H1 (cell line): Measurements from ENCODE around the gene TMUB2. TPM values are rescaled to one million over a fixed set of nuclear protein-coding genes. Genes with fewer than 3 reads are reported as not detected.

ENCODE experiments used
- JUN ChIP-seq: IDR thresholded peaks from 2 replicates; pipeline ENCODE4 v1.6.1; 2011; ENCODE audit warnings: low read depth, mild to moderate bottlenecking, improper control_type of control experiment, low read length
- polyA plus RNA-seq, 7 experiments: library from polyadenylated mRNA; depleted of rRNA in 3 of 7; stranded (reverse) in 5 of 7; unstranded in 2 of 7; fragments of >200 nt in 5 of 7; fragments of 200-250 nt in 2 of 7; gene quantifications; 1 replicate in 5 of 7; 2 replicates in 1 of 7; 4 replicates in 1 of 7; pipeline versions ENCODE4 v1.2.1 to v1.2.3, GENCODE V29; 2011 to 2013; ENCODE audit warnings: missing spikeins in 2 of 7, mixed read lengths in 2 of 7
- total RNA-seq: library from RNA; stranded (reverse); fragmentation: NEBNext Ultra II Directional; extraction: Animal tissue kit (Norgen Biotek cat#: 25700); gene quantifications from 2 replicates; pipeline ENCODE4 v1.2.1, GENCODE V29; 2021
- TF ChIP-seq, protein P1 (sequence below): fragments of 300-600 bp; sonication (generic); IDR thresholded peaks from 2 replicates; pipeline ENCODE4 v1.7.1; 2012; ENCODE audit warnings: low read length, moderate library complexity, mild to moderate bottlenecking, inconsistent platforms; ENCODE audit not compliant: insufficient replicate concordance

TMUB2 gene
- total and polyA plus RNA-seq, 2 of the 8 experiments (the other 6 are each of a cell fraction or from before 2014, with no cell fraction given): 18.5 to 30.5 TPM

DNA sequence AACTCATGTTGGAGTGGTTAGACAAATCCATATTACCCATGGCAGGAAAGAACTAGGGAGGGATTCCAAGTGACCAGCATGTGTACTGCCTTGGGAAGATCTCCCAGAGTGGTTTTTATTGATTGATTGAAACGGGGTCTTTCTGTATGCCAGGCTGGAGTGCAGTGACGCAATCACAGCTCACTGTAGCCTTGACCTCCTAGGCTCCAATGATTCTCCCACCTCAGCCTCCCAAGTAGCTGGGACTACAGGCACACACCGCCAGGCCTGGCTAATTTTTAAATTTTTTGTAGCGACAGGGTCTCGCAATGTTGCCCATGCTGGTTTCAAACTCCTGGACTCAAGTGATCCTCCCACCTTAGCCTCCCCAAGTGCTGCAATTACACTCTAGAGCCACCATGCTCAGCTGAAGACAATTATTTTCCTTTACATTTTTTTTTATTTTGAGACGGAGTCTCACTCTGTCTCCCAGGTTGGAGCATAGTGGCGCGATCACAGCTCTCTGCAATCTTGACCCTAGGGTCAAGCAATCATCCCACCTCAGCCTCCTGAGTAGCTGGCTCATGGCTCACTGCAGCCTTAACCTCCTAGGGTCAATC is 2.5 kb upstream of the TMUB2 start (continued):
- TF ChIP-seq, protein P1, sequence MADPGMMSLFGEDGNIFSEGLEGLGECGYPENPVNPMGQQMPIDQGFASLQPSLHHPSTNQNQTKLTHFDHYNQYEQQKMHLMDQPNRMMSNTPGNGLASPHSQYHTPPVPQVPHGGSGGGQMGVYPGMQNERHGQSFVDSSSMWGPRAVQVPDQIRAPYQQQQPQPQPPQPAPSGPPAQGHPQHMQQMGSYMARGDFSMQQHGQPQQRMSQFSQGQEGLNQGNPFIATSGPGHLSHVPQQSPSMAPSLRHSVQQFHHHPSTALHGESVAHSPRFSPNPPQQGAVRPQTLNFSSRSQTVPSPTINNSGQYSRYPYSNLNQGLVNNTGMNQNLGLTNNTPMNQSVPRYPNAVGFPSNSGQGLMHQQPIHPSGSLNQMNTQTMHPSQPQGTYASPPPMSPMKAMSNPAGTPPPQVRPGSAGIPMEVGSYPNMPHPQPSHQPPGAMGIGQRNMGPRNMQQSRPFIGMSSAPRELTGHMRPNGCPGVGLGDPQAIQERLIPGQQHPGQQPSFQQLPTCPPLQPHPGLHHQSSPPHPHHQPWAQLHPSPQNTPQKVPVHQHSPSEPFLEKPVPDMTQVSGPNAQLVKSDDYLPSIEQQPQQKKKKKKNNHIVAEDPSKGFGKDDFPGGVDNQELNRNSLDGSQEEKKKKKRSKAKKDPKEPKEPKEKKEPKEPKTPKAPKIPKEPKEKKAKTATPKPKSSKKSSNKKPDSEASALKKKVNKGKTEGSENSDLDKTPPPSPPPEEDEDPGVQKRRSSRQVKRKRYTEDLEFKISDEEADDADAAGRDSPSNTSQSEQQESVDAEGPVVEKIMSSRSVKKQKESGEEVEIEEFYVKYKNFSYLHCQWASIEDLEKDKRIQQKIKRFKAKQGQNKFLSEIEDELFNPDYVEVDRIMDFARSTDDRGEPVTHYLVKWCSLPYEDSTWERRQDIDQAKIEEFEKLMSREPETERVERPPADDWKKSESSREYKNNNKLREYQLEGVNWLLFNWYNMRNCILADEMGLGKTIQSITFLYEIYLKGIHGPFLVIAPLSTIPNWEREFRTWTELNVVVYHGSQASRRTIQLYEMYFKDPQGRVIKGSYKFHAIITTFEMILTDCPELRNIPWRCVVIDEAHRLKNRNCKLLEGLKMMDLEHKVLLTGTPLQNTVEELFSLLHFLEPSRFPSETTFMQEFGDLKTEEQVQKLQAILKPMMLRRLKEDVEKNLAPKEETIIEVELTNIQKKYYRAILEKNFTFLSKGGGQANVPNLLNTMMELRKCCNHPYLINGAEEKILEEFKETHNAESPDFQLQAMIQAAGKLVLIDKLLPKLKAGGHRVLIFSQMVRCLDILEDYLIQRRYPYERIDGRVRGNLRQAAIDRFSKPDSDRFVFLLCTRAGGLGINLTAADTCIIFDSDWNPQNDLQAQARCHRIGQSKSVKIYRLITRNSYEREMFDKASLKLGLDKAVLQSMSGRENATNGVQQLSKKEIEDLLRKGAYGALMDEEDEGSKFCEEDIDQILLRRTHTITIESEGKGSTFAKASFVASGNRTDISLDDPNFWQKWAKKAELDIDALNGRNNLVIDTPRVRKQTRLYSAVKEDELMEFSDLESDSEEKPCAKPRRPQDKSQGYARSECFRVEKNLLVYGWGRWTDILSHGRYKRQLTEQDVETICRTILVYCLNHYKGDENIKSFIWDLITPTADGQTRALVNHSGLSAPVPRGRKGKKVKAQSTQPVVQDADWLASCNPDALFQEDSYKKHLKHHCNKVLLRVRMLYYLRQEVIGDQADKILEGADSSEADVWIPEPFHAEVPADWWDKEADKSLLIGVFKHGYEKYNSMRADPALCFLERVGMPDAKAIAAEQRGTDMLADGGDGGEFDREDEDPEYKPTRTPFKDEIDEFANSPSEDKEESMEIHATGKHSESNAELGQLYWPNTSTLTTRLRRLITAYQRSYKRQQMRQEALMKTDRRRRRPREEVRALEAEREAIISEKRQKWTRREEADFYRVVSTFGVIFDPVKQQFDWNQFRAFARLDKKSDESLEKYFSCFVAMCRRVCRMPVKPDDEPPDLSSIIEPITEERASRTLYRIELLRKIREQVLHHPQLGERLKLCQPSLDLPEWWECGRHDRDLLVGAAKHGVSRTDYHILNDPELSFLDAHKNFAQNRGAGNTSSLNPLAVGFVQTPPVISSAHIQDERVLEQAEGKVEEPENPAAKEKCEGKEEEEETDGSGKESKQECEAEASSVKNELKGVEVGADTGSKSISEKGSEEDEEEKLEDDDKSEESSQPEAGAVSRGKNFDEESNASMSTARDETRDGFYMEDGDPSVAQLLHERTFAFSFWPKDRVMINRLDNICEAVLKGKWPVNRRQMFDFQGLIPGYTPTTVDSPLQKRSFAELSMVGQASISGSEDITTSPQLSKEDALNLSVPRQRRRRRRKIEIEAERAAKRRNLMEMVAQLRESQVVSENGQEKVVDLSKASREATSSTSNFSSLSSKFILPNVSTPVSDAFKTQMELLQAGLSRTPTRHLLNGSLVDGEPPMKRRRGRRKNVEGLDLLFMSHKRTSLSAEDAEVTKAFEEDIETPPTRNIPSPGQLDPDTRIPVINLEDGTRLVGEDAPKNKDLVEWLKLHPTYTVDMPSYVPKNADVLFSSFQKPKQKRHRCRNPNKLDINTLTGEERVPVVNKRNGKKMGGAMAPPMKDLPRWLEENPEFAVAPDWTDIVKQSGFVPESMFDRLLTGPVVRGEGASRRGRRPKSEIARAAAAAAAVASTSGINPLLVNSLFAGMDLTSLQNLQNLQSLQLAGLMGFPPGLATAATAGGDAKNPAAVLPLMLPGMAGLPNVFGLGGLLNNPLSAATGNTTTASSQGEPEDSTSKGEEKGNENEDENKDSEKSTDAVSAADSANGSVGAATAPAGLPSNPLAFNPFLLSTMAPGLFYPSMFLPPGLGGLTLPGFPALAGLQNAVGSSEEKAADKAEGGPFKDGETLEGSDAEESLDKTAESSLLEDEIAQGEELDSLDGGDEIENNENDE: no peak
- no peak for TF ChIP-seq JUN
